Hepatocyte (in vitro differentiated cells): ENCODE data around the gene PIGQ.

Source experiments
- CTCF ChIP-seq: fragments of 200-600 bp; sonication (generic); IDR thresholded peaks from 2 replicates; pipeline ENCODE4 v1.5.1; 2016; ENCODE audit warnings: antibody characterized with exemption, mild to moderate bottlenecking; ENCODE audit not compliant: poor library complexity
- EZH2phosphoT487 ChIP-seq: fragments of 200-600 bp; sonication (generic); IDR thresholded peaks from one replicate; pipeline ENCODE4 v1.6.1; 2018; ENCODE audit warnings: antibody characterized with exemption, mild to moderate bottlenecking, low read depth, moderate library complexity; ENCODE audit not compliant: unreplicated experiment, severe bottlenecking

- TF ChIP-seq EZH2phosphoT487 (no peak), CTCF (no peak)
Measured at GRCh38 chr16:633336-634050, 63.7 kb downstream of the PIGQ start.
